B cell (primary cell): ENCODE results near the gene MAP3K20.

Source experiments
- EZH2 ChIP-seq: IDR thresholded peaks from 2 replicates; pipeline ENCODE4 v1.6.1; 2012; ENCODE audit warnings: borderline replicate concordance, low read depth, mild to moderate bottlenecking, moderate library complexity, low read length; ENCODE audit not compliant: insufficient read depth, poor library complexity, severe bottlenecking
- TF ChIP-seq, protein P1 (sequence below): fragments of 200-600 bp; IDR thresholded peaks from one replicate; pipeline ENCODE4 v1.8.0; 2022; ENCODE audit warnings: antibody characterized with exemption, mild to moderate bottlenecking

DNA sequence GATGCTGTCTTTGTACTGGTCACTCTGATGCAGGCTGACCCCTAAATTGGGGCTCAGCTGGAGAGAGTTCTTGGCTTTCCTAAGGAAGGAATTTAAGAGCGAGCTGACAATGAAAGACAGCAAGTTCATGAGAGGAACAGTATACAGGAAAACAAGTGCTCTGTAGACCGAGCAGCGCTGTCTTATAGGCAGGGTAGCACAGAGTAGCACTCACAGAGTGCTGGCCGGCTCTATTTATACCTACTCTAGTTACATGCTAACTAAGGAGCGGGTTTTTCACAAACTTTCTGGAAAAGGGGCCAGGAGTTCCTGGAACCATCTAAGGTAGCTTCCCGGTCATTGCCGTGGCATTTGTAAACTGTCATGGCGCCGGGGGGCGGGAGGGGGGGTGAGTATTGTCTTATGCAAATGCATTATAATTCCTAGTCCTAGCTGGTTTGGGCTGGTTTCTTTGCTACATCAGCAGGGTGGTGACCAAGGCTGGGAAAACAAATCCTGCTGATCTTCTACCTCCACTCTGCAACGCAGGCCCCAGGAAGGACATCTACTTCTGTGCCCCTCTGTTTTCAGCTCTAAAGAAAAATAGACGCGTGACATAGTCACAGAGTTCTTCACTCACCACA, 31.6 kb upstream of the MAP3K20 start:
- TF ChIP-seq, protein P1, sequence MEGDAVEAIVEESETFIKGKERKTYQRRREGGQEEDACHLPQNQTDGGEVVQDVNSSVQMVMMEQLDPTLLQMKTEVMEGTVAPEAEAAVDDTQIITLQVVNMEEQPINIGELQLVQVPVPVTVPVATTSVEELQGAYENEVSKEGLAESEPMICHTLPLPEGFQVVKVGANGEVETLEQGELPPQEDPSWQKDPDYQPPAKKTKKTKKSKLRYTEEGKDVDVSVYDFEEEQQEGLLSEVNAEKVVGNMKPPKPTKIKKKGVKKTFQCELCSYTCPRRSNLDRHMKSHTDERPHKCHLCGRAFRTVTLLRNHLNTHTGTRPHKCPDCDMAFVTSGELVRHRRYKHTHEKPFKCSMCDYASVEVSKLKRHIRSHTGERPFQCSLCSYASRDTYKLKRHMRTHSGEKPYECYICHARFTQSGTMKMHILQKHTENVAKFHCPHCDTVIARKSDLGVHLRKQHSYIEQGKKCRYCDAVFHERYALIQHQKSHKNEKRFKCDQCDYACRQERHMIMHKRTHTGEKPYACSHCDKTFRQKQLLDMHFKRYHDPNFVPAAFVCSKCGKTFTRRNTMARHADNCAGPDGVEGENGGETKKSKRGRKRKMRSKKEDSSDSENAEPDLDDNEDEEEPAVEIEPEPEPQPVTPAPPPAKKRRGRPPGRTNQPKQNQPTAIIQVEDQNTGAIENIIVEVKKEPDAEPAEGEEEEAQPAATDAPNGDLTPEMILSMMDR = no peak
- TF ChIP-seq EZH2 = no peak
